GM12874 (cell line): Measurements from ENCODE around the gene ZC3H7B.

ENCODE experiments used
- CTCF ChIP-seq: IDR thresholded peaks from 2 replicates; pipeline ENCODE4 v1.5.1; 2011; ENCODE audit warnings: low read depth, mild to moderate bottlenecking, control low read depth, low read length, moderate library complexity; ENCODE audit not compliant: insufficient read depth

The ZC3H7B gene

GRCh38 chr22:41352058-41352457 is 50.7 kb downstream of the ZC3H7B start:
- TF ChIP-seq CTCF = no peak

- TF ChIP-seq CTCF = no peak
These were observed 52.7 kb downstream of the ZC3H7B start for GRCh38 chr22:41353862-41354575.

- no peak for TF ChIP-seq CTCF
These were observed 53.7 kb downstream of the ZC3H7B start for GRCh38 chr22:41354979-41355378.

GRCh38 chr22:41355895-41356294 is 54.6 kb downstream of the ZC3H7B start:
- TF ChIP-seq CTCF = no peak

- no peak for TF ChIP-seq CTCF
These were observed 55.2 kb downstream of the ZC3H7B start for GRCh38 chr22:41356430-41357028.

GRCh38 chr22:41357191-41357590 is 55.9 kb downstream of the ZC3H7B start:
- TF ChIP-seq CTCF = no peak

- no peak for TF ChIP-seq CTCF
These were observed 57.6 kb downstream of the ZC3H7B start for GRCh38 chr22:41358927-41359326.
